ENCODE measurements around the gene GRID2IP.

- TF ChIP-seq POLR2A (IDR thresholded peaks at IDR 0.05; ENCODE audit: low read depth, low read length) (no peak), BHLHE40 (IDR thresholded peaks at IDR 0.05; ENCODE audit: borderline replicate concordance in 1 of 2, low read depth in 2 of 2, low read length in 1 of 2) (no peak), SREBF2 (IDR thresholded peaks at IDR 0.05; ENCODE audit: low read length) (no peak), CTCF (IDR thresholded peaks at IDR 0.05 in 2 of 3, conservative IDR thresholded peaks at IDR 0.05 in 1 of 3; ENCODE audit: control insufficient read depth in 2 of 3, extremely low read depth in 1 of 3, insufficient read depth in 1 of 3, low read depth in 3 of 3, low read length in 3 of 3) (no peak), RFX5 (IDR thresholded peaks at IDR 0.05; ENCODE audit: low read depth, low read length) (no peak), MAX (IDR thresholded peaks at IDR 0.05; ENCODE audit: low read depth, low read length) (no peak), TCF12 (IDR thresholded peaks at IDR 0.05; ENCODE audit: low read depth, low read length) (no peak), JUND (IDR thresholded peaks at IDR 0.05; ENCODE audit: low read depth, low read length) (no peak), ATF2 (IDR thresholded peaks at IDR 0.05; ENCODE audit: low read length) (no peak), ZNF274 (IDR thresholded peaks at IDR 0.05; ENCODE audit: insufficient read depth, insufficient read length) (no peak)
- TF ChIP-seq, protein P1, sequence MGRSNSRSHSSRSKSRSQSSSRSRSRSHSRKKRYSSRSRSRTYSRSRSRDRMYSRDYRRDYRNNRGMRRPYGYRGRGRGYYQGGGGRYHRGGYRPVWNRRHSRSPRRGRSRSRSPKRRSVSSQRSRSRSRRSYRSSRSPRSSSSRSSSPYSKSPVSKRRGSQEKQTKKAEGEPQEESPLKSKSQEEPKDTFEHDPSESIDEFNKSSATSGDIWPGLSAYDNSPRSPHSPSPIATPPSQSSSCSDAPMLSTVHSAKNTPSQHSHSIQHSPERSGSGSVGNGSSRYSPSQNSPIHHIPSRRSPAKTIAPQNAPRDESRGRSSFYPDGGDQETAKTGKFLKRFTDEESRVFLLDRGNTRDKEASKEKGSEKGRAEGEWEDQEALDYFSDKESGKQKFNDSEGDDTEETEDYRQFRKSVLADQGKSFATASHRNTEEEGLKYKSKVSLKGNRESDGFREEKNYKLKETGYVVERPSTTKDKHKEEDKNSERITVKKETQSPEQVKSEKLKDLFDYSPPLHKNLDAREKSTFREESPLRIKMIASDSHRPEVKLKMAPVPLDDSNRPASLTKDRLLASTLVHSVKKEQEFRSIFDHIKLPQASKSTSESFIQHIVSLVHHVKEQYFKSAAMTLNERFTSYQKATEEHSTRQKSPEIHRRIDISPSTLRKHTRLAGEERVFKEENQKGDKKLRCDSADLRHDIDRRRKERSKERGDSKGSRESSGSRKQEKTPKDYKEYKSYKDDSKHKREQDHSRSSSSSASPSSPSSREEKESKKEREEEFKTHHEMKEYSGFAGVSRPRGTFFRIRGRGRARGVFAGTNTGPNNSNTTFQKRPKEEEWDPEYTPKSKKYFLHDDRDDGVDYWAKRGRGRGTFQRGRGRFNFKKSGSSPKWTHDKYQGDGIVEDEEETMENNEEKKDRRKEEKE (IDR thresholded peaks at IDR 0.05): no peak
Observed at GRCh38 chr7:6600093-6600492, 48.8 kb upstream of the GRID2IP start.

Data from GM12878 (cell line).